ENCODE measurements around the gene RGS3.
A peak's percentile ranks its signal among the peaks of the same experiment; 100 is the strongest.

RGS3 gene

GRCh38 chr9:113573046-113573958 is 109.8 kb downstream of the RGS3 start:
- Histone ChIP-seq H3K4me2 (ENCODE audit: low read length) (no peak overlapping the region), H3K36me3 (ENCODE audit: insufficient read depth, low read length) (no peaks in the 10 kb centered on the region), H3K9ac (ENCODE audit: low read length) (no peak overlapping the region), H3K79me2 (ENCODE audit: insufficient read depth, low read length) (no peaks in the 10 kb centered on the region), H3K4me3 (ENCODE audit: low read depth, low read length, poor library complexity, severe bottlenecking) (no peak overlapping the region), H3K27me3 (ENCODE audit: insufficient read depth, low read length) (no peaks in the 10 kb centered on the region), H4K20me1 (ENCODE audit: insufficient read depth, low read length) (no peaks in the 10 kb centered on the region), H3K27ac (ENCODE audit: low read depth, low read length, poor library complexity, severe bottlenecking) (no peak overlapping the region), H3F3A (ENCODE audit: insufficient read depth, low read length) (no peaks in the 10 kb centered on the region), H3K9me3 (ENCODE audit: low read length) (no peaks in the 10 kb centered on the region), H3K4me1 (ENCODE audit: insufficient read depth, low read length, severe bottlenecking) (peaks cover 19% of the 10 kb centered on the region), H2AFZ (ENCODE audit: low read length) (no peak overlapping the region), H3K9me2 (ENCODE audit: low read depth, low read length) (no peaks in the 10 kb centered on the region)
- TF ChIP-seq EZH2 (IDR thresholded peaks at IDR 0.05; ENCODE audit: borderline replicate concordance, low read length) = no peak
- TF ChIP-seq CTCF (IDR thresholded peaks at IDR 0.05; ENCODE audit: low read length) = no peak

GRCh38 chr9:113573959-113574352 is 110.4 kb downstream of the RGS3 start:
- H3K9ac ChIP-seq (ENCODE audit: low read length) = no peak overlapping the region
- H3K9me2 ChIP-seq (ENCODE audit: low read depth, low read length) = no peaks in the 10 kb centered on the region
- TF ChIP-seq EZH2 (IDR thresholded peaks at IDR 0.05; ENCODE audit: borderline replicate concordance, low read length) (no peak), CTCF (IDR thresholded peaks at IDR 0.05; ENCODE audit: low read length) (no peak)
- H3K27me3 ChIP-seq (ENCODE audit: insufficient read depth, low read length) = no peaks in the 10 kb centered on the region
- no peaks in the 10 kb centered on the region for H3K79me2 ChIP-seq (ENCODE audit: insufficient read depth, low read length)
- H3K9me3 ChIP-seq (ENCODE audit: low read length) = no peaks in the 10 kb centered on the region
- H2AFZ ChIP-seq (ENCODE audit: low read length) = no peak overlapping the region
- no peaks in the 10 kb centered on the region for H3K36me3 ChIP-seq (ENCODE audit: insufficient read depth, low read length)
- H4K20me1 ChIP-seq (ENCODE audit: insufficient read depth, low read length) = no peaks in the 10 kb centered on the region
- no peaks in the 10 kb centered on the region for H3F3A ChIP-seq (ENCODE audit: insufficient read depth, low read length)
- H3K4me2 ChIP-seq (ENCODE audit: low read length) = no peak overlapping the region
- no peak overlapping the region for H3K27ac ChIP-seq (ENCODE audit: low read depth, low read length, poor library complexity, severe bottlenecking)
- no peak overlapping the region for H3K4me3 ChIP-seq (ENCODE audit: low read depth, low read length, poor library complexity, severe bottlenecking)
- peaks cover 26% of the 10 kb centered on the region for H3K4me1 ChIP-seq (ENCODE audit: insufficient read depth, low read length, severe bottlenecking)

- Histone ChIP-seq H4K20me1 (ENCODE audit: insufficient read depth, low read length) (no peaks in the 10 kb centered on the region), H3K9me2 (ENCODE audit: low read depth, low read length) (no peaks in the 10 kb centered on the region), H3K27me3 (ENCODE audit: insufficient read depth, low read length) (no peaks in the 10 kb centered on the region), H3K9me3 (ENCODE audit: low read length) (no peaks in the 10 kb centered on the region), H3K4me3 (ENCODE audit: low read depth, low read length, poor library complexity, severe bottlenecking) (no peak overlapping the region), H3K79me2 (ENCODE audit: insufficient read depth, low read length) (no peaks in the 10 kb centered on the region), H3K9ac (ENCODE audit: low read length) (no peak overlapping the region; the same call in 1 of the 2 replicates), H2AFZ (ENCODE audit: low read length) (no peak overlapping the region), H3K27ac (ENCODE audit: low read depth, low read length, poor library complexity, severe bottlenecking) (peak overlapping the region; percentile 46), H3K4me1 (ENCODE audit: insufficient read depth, low read length, severe bottlenecking) (peaks cover 33% of the 10 kb centered on the region), H3F3A (ENCODE audit: insufficient read depth, low read length) (no peaks in the 10 kb centered on the region), H3K4me2 (ENCODE audit: low read length) (no peak overlapping the region), H3K36me3 (ENCODE audit: insufficient read depth, low read length) (no peaks in the 10 kb centered on the region)
- TF ChIP-seq CTCF (IDR thresholded peaks at IDR 0.05; ENCODE audit: low read length) (no peak), EZH2 (IDR thresholded peaks at IDR 0.05; ENCODE audit: borderline replicate concordance, low read length) (no peak)
These were observed 111.1 kb downstream of the RGS3 start for GRCh38 chr9:113574441-113575262.
